ENCODE data around the gene CHODL.

DNA sequence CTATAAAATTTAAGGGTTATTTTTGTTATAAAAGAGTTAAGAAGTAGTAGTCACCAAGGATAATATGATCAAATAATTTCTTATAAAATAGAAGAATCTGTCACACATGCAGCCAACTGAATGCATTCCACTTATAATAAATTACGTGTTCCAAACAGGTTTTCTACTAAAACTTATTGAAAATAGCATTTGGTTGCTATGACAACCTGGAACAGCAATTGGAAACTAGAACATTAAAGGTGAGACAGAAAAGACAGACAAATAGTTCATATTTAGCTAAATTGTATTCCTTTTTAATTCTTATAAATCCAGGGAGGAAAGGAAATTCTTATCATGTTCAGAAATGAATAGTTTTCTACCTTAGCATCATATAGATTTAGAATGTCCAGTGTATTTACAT is 9.1 kb upstream of the CHODL start:
- no peak for TF ChIP-seq POLR2A (IDR thresholded peaks at IDR 0.05)
- no peak for TF ChIP-seq CTCF (IDR thresholded peaks at IDR 0.05)
